ES-I3 (cell line): ENCODE results near the gene PIEZO2.

Experiments
- H3K36me3 ChIP-seq: 2 replicates; pipeline ENCODE4 v1.6.1; 2013; ENCODE audit warnings: mild to moderate bottlenecking, low read length, control low read depth, moderate library complexity; ENCODE audit not compliant: insufficient read depth
- H3K4me1 ChIP-seq: 2 replicates; pipeline ENCODE4 v1.6.1; 2013; ENCODE audit warnings: mild to moderate bottlenecking, control low read depth, low read length; ENCODE audit not compliant: insufficient read depth
- H3K9ac ChIP-seq: 2 replicates; pipeline ENCODE4 v1.6.1; 2013; ENCODE audit warnings: low read depth, mild to moderate bottlenecking, low read length, moderate library complexity
- H3K9me3 ChIP-seq: 2 replicates; pipeline ENCODE4 v1.6.1; 2013; ENCODE audit warnings: mild to moderate bottlenecking, low read length, moderate library complexity; ENCODE audit not compliant: control insufficient read depth, insufficient read depth

PIEZO2 gene

GRCh38 chr18:11113046-11113548 lies 36.3 kb downstream of the PIEZO2 start:
- H3K4me1 ChIP-seq, result 0 out of 2 replicates have a peak, but pooled peaks cover 4% of the 10 kb centered on the region
- H3K9me3 ChIP-seq, result no peaks in the 10 kb centered on the region
- no peaks in the 10 kb centered on the region for H3K36me3 ChIP-seq
- H3K9ac ChIP-seq, result no peak overlapping the region

GRCh38 chr18:11112286-11112685 lies 37.1 kb downstream of the PIEZO2 start:
- Histone ChIP-seq H3K9ac (no peak overlapping the region), H3K36me3 (no peaks in the 10 kb centered on the region), H3K4me1 (0 out of 2 replicates have a peak, but pooled peaks cover 4% of the 10 kb centered on the region), H3K9me3 (no peaks in the 10 kb centered on the region)

GRCh38 chr18:11110509-11110908 lies 38.9 kb downstream of the PIEZO2 start:
- no peaks in the 10 kb centered on the region for H3K9me3 ChIP-seq

DNA sequence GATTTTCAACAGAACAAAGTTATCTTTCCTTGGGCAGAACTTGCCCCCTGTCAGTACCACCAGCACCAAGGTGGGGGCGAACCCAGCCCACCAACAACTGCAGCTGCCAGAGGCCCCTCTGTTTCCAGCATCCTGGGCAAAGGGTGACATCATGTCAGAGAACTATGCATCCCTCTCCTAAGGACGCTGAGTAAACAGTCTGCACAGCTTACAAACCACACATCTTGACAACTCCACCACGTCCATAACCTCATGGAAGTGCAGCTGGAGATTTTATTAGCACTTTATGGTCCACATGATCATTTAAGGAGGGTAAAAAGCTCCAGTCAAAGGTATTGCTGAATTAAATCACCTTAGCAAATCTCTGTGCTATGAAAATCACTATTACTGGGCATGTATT lies 40.4 kb downstream of the PIEZO2 start:
- Histone ChIP-seq H3K36me3 (no peaks in the 10 kb centered on the region), H3K9ac (no peak overlapping the region), H3K9me3 (no peaks in the 10 kb centered on the region), H3K4me1 (0 out of 2 replicates have a peak, but pooled peaks cover 4% of the 10 kb centered on the region)

More at GRCh38 chr18:11110509-11110908, 38.9 kb downstream of the PIEZO2 start:
- Histone ChIP-seq H3K9ac (no peak overlapping the region), H3K36me3 (no peaks in the 10 kb centered on the region), H3K4me1 (0 out of 2 replicates have a peak, but pooled peaks cover 4% of the 10 kb centered on the region)

DNA sequence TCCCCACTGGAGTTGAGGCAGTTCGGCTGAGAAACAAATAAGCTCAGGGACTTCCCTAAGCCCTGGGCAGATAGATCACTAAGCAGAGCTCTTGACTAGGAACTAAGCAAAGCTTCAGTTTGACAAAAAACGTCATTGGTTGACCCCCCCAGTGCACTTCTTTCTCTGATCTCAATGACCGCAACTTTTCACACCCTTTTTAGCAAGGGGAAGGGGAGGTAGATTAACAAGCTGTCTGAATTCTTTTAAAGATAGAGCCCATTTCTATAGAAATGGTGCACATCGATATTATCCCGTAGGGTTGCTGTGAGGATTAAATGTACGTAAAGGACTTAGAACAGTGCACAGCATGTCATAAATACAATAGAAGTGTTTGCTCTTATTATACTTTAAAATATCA lies 42.5 kb downstream of the PIEZO2 start:
- Histone ChIP-seq H3K9ac (no peak overlapping the region), H3K4me1 (no peaks in the 10 kb centered on the region), H3K36me3 (no peaks in the 10 kb centered on the region), H3K9me3 (no peaks in the 10 kb centered on the region)

- Histone ChIP-seq H3K9ac (no peak overlapping the region), H3K9me3 (no peaks in the 10 kb centered on the region), H3K4me1 (no peaks in the 10 kb centered on the region), H3K36me3 (no peaks in the 10 kb centered on the region)
Observed at GRCh38 chr18:11105463-11105862, 43.9 kb downstream of the PIEZO2 start.

GRCh38 chr18:11104307-11104706 lies 45.1 kb downstream of the PIEZO2 start:
- Histone ChIP-seq H3K36me3 (no peaks in the 10 kb centered on the region), H3K4me1 (no peaks in the 10 kb centered on the region), H3K9me3 (no peaks in the 10 kb centered on the region), H3K9ac (no peak overlapping the region)

DNA sequence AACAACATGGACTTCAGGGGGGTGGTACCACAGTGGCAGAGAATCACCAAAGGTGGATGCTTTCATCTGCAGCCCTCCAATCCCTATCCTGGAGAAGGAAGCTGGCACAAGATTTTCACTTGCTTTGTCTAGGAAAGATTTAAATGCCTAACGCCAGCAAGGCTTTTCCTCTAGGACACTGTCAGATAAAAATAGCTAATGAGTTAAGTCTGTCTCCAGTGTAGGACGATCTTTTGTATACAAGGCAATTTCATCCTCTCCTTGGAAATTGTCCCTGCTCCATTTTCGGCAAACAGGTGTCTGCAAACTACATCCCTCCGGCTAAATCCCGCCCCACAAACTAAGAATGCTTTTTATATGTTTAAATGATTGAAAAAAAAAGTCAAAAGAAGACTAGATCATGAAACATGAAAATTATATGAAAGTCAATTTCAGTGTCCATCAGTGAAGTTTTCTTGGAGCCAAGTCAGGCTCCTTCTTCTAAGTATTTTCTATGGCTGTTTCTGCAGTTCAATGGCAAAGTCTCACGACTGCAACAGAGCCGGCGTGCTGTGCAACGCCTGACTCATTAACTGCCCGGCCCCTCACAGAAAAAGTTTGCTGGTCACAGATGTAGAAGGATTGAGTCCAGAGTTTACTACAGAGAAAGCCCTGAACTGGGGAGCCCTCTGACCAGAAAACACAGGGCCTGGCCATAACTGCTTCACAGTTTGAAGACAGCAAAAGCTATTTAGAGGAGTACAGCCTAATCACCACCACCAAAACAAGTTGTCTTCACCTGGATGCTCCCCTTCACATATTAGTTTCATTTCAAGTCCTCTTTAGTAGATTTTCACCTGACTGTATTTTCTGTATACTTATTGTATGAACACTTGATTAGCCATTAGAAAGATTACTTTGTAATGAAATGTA lies 52.3 kb downstream of the PIEZO2 start:
- Histone ChIP-seq H3K9ac (no peak overlapping the region), H3K9me3 (no peaks in the 10 kb centered on the region), H3K4me1 (peaks cover 4% of the 10 kb centered on the region; the same call in 1 of the 2 replicates)

DNA sequence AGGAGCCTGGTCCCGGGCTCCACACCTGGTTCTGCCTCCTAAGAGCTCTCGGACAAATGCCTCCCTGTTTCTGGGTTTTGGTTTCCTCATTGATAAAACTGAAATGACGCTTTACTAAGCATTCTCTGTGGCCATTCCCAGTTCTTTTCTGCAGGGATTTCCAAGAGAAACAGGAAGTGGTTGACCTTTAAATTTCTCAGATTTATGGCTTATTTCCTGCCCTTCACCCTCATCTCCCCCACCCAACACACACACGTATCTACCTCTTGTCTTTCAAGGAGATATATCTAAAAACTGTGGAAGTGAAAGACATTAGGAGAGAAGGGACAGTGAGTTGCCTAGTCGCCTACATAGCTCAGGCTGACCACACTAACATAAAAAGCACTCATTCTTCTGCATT lies 53.0 kb downstream of the PIEZO2 start:
- no peaks in the 10 kb centered on the region for H3K9me3 ChIP-seq
- no peak overlapping the region for H3K9ac ChIP-seq
- peaks cover 4% of the 10 kb centered on the region; the same call in 1 of the 2 replicates for H3K4me1 ChIP-seq
- H3K36me3 ChIP-seq, result no peaks in the 10 kb centered on the region

More for the DNA sequence above, 52.3 kb downstream of the PIEZO2 start:
- no peaks in the 10 kb centered on the region for H3K36me3 ChIP-seq

DNA sequence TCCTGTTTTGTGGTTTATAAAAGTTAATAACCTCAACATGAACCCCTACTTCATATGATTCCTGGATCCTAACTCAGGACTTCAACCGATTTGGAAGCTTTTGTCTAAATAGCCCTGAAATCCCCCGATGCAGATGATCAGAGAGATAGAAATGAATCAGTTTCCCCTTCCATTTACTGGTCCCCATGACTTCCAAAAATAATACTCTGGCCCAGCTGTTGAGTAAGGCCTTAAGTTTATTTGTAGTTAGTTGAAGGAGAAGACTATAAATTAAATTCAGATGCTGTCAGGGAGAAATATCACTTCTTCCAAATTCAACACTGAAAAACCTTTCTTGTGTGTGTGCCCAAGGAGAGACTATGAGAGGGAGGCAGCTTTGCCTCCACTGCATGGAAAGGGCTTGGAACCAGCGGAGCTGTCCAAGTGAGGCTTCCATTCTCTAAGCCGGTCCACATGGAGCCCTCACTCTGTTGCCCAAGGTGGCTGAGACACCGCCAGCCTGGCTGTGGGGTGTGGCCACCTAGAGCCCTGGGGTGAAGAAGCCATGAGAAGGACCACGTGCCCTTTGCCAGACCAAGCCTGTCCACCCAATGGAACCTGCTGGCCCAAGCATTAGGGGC lies 53.6 kb downstream of the PIEZO2 start:
- no peaks in the 10 kb centered on the region for H3K36me3 ChIP-seq
- H3K4me1 ChIP-seq, result peaks cover 4% of the 10 kb centered on the region; the same call in 1 of the 2 replicates
- no peak overlapping the region for H3K9ac ChIP-seq
- no peaks in the 10 kb centered on the region for H3K9me3 ChIP-seq

GRCh38 chr18:11095211-11095610 lies 54.2 kb downstream of the PIEZO2 start:
- Histone ChIP-seq H3K36me3 (no peaks in the 10 kb centered on the region), H3K9ac (no peak overlapping the region), H3K4me1 (peaks cover 4% of the 10 kb centered on the region; the same call in 1 of the 2 replicates), H3K9me3 (no peaks in the 10 kb centered on the region)

DNA sequence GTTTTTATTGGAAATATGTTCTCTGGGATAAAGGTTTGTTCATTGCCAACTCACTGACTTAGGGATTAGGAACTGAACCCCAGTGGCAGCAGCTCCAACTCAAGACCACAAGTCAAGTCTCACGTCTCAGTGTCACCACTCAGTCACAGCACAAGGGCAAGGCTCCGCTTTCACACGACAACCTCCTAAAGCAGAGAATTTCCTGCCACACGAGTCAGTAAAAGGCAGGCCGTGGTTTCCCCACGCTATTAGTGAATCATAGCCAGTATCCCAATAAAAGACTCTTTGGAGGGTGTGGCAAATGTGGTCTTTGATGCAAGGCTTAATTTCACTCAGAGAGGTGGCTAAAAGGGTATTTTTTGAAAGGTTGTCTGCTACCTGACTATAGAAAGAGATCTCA lies 57.6 kb downstream of the PIEZO2 start:
- Histone ChIP-seq H3K9me3 (no peaks in the 10 kb centered on the region), H3K9ac (no peak overlapping the region), H3K36me3 (no peaks in the 10 kb centered on the region), H3K4me1 (peaks cover 4% of the 10 kb centered on the region; the same call in 1 of the 2 replicates)

GRCh38 chr18:11089931-11090715 lies 59.2 kb downstream of the PIEZO2 start:
- no peaks in the 10 kb centered on the region for H3K9me3 ChIP-seq
- H3K4me1 ChIP-seq, result no peaks in the 10 kb centered on the region
- H3K9ac ChIP-seq, result no peak overlapping the region
- no peaks in the 10 kb centered on the region for H3K36me3 ChIP-seq

DNA sequence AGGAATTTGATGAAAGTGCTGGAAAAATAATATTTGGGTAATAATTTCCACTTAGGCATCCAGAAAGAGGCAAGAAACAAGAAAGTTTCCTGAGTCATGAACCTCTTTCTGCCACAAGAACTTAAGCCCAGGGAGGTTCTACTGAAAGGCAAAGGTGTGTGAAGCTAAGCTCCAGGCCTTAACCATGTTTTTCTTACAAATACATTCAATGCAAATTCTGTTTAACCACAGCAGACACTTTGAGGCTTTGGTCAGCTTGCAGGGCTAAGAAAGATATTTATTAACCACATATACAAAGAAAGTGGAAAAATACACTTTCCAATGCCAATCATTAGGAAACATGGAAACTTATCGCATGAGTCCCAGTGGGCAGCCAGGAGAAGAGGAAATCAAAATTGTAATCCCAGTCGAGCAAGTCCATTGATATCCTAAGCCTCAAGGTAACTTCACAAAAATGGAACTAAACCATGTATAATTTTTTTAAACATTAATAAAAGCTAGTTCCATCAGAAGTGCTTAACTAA lies 68.3 kb downstream of the PIEZO2 start:
- Histone ChIP-seq H3K9me3 (no peaks in the 10 kb centered on the region), H3K4me1 (no peaks in the 10 kb centered on the region), H3K36me3 (no peaks in the 10 kb centered on the region), H3K9ac (no peak overlapping the region)
